Activated naive CD4-positive, alpha-beta T cell treated with anti-CD3 and anti-CD28 coated beads, Interleukin-2, amount 50 U/mL, for 24 hours (primary cell): ENCODE data around the gene TMEM8B.

Experiments used
- H3K27ac Mint-ChIP-seq: one replicate; pipeline ENCODE4 v1.8.0; 2021; ENCODE audit warnings: mild to moderate bottlenecking, mixed read lengths
- H3K27me3 Mint-ChIP-seq: one replicate; pipeline ENCODE4 v1.8.0; 2021; ENCODE audit warnings: mixed read lengths
- H3K36me3 Mint-ChIP-seq: one replicate; pipeline ENCODE4 v1.8.0; 2021; ENCODE audit warnings: mixed read lengths
- H3K4me1 Mint-ChIP-seq: one replicate; pipeline ENCODE4 v1.8.0; 2021; ENCODE audit warnings: mixed read lengths
- H3K4me3 Mint-ChIP-seq: one replicate; pipeline ENCODE4 v1.8.0; 2021; ENCODE audit warnings: mild to moderate bottlenecking, mixed read lengths
- H3K9me3 Mint-ChIP-seq: one replicate; pipeline ENCODE4 v1.8.0; 2021; ENCODE audit warnings: mixed read lengths

TMEM8B gene, protein sequence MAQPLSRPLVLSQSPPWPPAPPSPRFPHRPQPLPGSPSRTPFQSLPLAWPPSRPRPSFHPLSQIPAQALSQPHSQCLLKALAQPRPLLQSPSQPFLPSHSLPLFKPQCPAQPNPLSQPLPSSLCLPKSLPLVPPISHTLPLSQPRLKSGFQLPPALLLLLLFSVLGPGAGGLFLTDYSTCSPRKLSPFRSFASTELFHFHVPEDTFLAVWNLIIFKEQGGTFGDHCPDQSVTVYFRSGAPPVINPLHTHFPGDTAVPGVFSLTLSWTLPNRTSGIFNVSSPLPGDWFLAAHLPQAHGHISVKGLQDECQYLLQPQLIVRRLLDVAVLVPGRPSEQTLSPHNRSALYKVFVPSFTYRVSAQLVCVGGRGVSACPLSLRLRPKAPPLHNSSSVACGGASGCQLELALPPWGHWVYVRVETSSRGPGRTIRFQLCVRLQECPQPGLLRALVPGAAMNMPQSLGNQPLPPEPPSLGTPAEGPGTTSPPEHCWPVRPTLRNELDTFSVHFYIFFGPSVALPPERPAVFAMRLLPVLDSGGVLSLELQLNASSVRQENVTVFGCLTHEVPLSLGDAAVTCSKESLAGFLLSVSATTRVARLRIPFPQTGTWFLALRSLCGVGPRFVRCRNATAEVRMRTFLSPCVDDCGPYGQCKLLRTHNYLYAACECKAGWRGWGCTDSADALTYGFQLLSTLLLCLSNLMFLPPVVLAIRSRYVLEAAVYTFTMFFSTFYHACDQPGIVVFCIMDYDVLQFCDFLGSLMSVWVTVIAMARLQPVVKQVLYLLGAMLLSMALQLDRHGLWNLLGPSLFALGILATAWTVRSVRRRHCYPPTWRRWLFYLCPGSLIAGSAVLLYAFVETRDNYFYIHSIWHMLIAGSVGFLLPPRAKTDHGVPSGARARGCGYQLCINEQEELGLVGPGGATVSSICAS

DNA sequence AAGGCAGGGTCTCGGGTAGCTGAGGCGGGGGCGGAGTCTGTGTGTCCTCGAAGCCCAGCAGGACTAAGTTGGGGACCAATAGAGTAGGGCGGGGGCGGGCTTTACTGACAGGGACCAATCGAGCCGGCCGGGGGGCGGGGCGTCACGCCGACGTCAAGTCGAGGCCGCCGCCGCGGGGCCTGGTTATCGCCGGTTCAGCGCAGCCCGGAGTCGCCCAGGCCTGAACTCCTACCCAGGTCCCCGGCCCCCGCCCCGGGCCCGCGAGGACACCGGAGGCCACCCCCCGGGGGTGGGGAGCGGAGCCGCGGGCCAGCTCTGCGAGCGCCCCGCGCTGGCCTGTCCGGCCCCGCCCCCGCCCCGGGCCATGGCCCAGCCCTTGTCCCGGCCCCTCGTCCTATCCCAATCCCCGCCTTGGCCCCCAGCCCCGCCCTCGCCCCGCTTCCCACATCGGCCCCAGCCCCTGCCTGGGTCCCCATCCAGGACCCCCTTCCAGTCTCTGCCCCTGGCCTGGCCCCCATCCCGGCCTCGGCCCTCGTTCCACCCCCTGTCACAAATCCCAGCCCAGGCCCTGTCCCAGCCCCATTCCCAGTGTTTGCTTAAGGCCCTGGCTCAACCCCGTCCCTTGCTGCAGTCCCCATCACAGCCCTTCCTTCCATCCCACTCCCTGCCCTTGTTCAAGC, at the start of gene TMEM8B:
TSS of gene TMEM8B (plus strand) at position 145 of the 680 bp plus-strand sequence. CDS start at position 365, 220 bp downstream.
- peak within 1 kb of the TSS; percentile 85 for H3K27ac Mint-ChIP-seq
- no peaks in the 10 kb centered on the region for H3K36me3 Mint-ChIP-seq
- H3K4me1 Mint-ChIP-seq, result peaks cover 35% of the 10 kb centered on the region
- H3K9me3 Mint-ChIP-seq, result no peaks in the 10 kb centered on the region
- peak within 1 kb of the TSS; percentile 92 for H3K4me3 Mint-ChIP-seq
- H3K27me3 Mint-ChIP-seq, result no peaks in the 10 kb centered on the region

DNA sequence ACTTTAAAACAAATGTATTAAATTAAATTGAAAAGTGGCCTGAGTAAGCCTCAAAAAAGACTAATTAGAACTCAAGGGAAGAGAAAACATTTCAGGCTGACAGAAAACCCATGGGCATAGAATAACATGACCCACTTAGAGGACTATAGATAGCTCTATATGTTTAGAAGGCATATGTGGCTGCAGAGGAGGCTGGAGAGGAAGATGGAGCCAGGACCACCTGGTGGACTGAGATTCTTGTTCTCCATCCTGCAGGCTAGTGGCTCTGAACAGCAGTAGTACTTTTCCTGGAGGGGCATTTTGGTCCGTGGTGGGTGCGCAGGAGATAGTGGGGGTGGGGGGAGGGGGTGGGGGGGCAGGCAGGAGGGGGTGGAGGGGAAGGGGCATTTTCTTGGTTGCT, 48.0 kb upstream of the TMEM8B start:
- Mint-ChIP-seq H3K9me3 (no peaks in the 10 kb centered on the region), H3K36me3 (peaks cover 8% of the 10 kb centered on the region), H3K4me1 (no peaks in the 10 kb centered on the region), H3K27ac (no peak overlapping the region), H3K4me3 (no peak overlapping the region), H3K27me3 (no peaks in the 10 kb centered on the region)

DNA sequence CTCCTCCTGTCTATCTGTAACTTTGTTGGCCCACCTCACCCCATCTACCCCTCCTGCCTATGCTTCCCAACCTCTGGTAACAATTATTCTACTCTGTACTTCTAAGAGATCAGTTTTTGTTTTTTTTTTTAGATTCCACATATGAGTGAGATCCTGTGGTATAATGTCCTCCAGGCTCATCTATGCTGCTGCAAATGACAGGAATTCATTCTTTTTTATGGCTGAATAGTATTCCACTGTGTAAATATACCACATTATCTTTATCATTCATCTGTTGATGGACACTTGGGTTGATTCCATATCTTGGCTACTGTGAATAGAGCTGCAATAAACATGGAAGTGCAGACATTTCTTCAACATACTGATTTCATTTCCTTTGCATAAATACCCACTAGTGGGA, 45.6 kb upstream of the TMEM8B start:
- H3K4me1 Mint-ChIP-seq, result no peaks in the 10 kb centered on the region
- H3K27ac Mint-ChIP-seq, result no peak overlapping the region
- no peak overlapping the region for H3K4me3 Mint-ChIP-seq
- H3K9me3 Mint-ChIP-seq, result no peaks in the 10 kb centered on the region
- H3K27me3 Mint-ChIP-seq, result no peaks in the 10 kb centered on the region
- peaks cover 11% of the 10 kb centered on the region for H3K36me3 Mint-ChIP-seq

DNA sequence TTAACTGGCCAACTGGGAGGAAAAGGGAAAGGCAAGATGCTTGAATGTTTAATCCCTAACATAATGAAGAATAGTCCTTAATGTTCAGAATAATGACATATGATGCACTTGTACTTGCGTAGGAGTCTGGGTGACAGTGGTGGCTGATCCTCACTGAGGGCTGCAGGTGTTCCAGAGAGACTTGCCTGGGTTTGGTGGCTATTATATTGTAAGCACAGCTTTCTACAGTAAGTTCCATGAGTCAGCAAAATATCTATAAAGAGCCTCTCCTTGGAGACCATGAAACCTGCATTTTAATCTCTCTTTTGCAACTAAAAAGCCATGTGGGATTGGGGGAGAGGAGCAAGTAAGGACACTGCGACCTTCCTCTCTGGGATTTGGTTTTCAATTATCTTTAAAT, 39.5 kb upstream of the TMEM8B start:
- Mint-ChIP-seq H3K4me1 (peaks cover 16% of the 10 kb centered on the region), H3K4me3 (no peak overlapping the region), H3K27me3 (no peaks in the 10 kb centered on the region), H3K27ac (no peak overlapping the region), H3K36me3 (peaks cover 6% of the 10 kb centered on the region), H3K9me3 (no peaks in the 10 kb centered on the region)

DNA sequence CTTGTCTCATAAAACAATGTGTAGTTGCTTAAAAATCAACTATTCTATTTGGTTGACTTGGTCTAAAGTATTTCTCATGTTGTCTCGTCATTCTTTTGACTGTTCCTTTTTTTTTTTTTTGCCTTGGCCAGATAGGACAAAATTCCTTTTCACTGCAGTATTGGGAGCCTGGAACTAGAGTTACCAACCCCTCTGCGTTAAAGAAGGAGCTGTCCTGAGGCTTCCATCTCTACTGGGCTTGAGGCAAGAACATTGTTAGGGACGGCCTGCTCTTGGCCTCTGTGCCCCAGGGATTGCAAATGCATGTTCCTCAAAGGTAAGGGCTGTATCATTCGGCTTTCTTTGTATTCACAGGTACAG, 39.0 kb upstream of the TMEM8B start:
- no peaks in the 10 kb centered on the region for H3K27me3 Mint-ChIP-seq
- peaks cover 17% of the 10 kb centered on the region for H3K4me1 Mint-ChIP-seq
- no peak overlapping the region for H3K4me3 Mint-ChIP-seq
- no peaks in the 10 kb centered on the region for H3K9me3 Mint-ChIP-seq
- H3K27ac Mint-ChIP-seq, result no peak overlapping the region
- H3K36me3 Mint-ChIP-seq, result peaks cover 6% of the 10 kb centered on the region

DNA sequence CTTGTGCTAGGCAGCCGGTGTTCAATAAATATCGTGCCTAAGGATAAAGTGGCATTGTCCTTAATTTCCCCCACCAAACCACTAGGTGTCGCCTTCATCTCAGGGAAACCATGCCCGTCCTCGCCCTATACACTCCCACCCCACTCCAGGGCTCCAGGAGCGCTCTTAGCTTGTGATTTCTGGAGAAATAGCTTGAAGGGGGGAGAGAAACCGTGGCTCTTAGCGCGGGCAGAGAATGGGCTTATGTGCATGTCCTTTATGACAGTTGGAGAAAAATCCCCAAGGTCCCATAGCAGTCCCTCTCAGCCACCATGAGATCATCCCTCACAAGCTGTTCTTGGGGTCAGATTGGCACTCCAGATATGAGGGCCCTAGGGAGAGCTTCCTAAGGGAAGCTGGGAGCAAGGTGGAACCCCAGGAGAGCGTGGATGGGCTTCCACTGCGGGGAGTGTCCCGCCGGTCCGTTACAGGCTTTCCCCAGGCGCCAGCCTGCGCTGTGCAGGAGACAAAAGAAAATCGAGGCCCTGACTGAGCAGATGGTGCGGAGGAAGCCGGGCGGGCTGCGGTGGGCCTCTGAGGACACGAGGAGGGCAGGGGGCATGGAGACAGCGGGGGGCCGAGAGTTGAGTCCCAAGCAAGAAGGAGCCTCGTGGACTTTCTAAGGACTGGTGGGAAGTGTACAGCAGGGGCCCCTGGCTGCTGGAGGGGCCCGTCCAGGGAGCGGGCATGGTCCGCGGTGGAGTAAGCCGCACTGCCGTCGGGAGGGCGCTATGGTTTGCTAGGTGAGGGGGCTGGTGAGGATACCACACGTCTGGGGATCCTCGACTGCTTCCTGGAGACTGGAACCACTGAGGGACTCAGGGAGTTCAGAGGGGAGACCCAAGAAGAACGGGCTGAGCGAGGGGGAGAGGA, 38.4 kb upstream of the TMEM8B start:
- Mint-ChIP-seq H3K4me1 (peaks cover 17% of the 10 kb centered on the region), H3K27me3 (no peaks in the 10 kb centered on the region), H3K4me3 (no peak overlapping the region), H3K9me3 (no peaks in the 10 kb centered on the region), H3K27ac (no peak overlapping the region), H3K36me3 (peaks cover 9% of the 10 kb centered on the region)

DNA sequence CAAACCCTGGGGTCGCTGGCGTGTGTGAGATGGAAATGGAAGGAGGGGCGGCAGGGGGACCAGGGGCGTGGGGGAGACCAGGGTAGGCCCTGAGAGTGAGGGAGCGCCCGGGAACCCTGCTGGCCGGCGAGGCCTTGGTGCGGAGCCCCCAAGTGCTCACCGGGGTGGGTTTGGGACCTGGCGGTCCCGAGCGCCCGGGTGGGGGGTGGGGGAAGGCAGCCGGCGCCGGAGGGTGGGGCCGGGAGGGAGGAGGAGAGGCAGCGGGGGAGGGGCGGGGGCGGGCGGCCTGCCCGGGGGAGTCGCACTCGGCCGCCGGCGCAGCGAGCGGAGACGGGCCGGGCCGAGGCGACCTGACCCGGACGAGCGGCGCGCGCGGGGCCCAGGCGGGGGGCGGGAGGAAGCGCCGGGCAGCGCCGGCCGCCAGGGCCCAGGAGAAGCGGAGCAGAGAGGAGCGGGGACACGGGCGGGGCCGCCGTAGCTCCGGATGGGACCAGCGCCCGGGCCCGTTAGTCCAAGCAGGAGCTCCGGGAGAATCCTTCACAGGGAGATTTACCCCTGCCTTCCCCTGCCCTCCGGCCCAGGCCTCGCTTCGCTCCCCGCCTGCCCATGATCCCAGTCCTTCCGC, 37.6 kb upstream of the TMEM8B start, which contains the start of gene NPR2:
TSS of gene NPR2 (plus strand) at position 295 of the 625 bp plus-strand sequence. CDS start 818 bp downstream, outside the sequence.
- peaks cover 17% of the 10 kb centered on the region for H3K4me1 Mint-ChIP-seq
- H3K36me3 Mint-ChIP-seq, result peaks cover 5% of the 10 kb centered on the region
- H3K27me3 Mint-ChIP-seq, result no peaks in the 10 kb centered on the region
- no peak within 1 kb of the TSS for H3K4me3 Mint-ChIP-seq
- no peaks in the 10 kb centered on the region for H3K9me3 Mint-ChIP-seq
- no peak within 1 kb of the TSS for H3K27ac Mint-ChIP-seq

DNA sequence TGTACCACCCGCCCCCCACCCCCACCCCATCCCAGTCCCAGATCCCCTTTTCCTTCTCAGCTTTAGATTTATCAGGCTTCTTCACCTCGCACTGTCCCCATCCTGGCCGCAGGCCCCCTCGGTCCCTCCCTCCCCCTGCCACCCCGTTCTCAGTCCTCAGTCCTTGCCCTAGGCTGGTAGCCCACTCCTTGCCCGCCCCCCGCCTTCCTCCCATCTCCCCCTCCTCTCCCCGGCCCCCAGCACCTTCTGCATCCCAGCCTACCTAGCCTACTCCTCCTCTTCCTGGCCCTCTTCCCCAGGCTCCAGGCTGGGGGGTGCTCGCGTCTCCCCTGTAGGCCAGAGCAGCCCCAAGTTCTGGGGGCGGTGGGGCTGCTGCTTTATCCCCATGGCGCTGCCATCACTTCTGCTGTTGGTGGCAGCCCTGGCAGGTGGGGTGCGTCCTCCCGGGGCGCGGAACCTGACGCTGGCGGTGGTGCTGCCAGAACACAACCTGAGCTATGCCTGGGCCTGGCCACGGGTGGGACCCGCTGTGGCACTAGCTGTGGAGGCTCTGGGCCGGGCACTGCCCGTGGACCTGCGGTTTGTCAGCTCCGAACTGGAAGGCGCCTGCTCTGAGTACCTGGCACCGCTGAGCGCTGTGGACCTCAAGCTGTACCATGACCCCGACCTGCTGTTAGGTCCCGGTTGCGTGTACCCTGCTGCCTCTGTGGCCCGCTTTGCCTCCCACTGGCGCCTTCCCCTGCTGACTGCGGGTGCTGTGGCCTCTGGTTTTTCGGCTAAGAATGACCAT, 36.8 kb upstream of the TMEM8B start:
- Mint-ChIP-seq H3K27ac (no peak overlapping the region), H3K36me3 (peaks cover 5% of the 10 kb centered on the region), H3K4me1 (peaks cover 22% of the 10 kb centered on the region), H3K9me3 (no peaks in the 10 kb centered on the region), H3K4me3 (no peak overlapping the region), H3K27me3 (no peaks in the 10 kb centered on the region)

DNA sequence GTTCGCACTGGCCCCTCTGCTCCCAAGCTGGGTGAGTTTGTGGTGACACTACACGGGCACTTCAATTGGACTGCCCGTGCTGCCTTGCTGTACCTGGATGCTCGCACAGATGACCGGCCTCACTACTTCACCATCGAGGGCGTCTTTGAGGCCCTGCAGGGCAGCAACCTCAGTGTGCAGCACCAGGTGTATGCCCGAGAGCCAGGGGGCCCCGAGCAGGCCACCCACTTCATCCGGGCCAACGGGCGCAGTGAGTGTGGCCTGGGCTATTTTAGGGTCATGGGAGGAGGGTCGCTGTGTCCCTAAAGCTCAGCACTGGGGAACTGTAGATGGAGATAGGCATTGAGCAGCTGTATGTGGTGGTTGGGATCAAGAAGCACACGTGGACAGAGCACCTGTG, 36.2 kb upstream of the TMEM8B start:
- Mint-ChIP-seq H3K36me3 (peaks cover 5% of the 10 kb centered on the region), H3K9me3 (no peaks in the 10 kb centered on the region), H3K4me3 (no peak overlapping the region), H3K27me3 (no peaks in the 10 kb centered on the region), H3K27ac (no peak overlapping the region), H3K4me1 (peaks cover 26% of the 10 kb centered on the region)

DNA sequence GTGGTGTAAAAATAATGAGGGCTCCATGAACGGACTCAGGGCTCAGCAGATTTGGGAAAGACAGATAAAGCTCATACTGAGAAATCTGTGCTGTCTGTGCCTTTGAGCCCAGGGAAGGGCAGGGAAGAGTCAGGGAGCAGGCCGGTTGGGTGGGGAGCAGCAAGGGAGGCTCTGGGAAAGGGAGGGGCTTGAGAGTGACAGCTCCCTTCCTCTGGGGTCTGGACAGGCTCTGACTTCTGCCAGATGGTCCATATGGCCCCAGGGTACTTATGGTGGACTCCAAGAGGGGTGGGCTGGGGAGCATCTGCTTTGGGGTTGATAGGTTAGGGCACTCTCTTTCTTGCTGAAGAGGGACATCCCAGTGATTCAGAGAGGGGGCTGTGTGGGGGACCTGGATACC, 35.6 kb upstream of the TMEM8B start:
- Mint-ChIP-seq H3K9me3 (no peaks in the 10 kb centered on the region), H3K4me3 (no peak overlapping the region), H3K27ac (no peak overlapping the region), H3K27me3 (no peaks in the 10 kb centered on the region), H3K36me3 (peaks cover 5% of the 10 kb centered on the region), H3K4me1 (peaks cover 32% of the 10 kb centered on the region)

DNA sequence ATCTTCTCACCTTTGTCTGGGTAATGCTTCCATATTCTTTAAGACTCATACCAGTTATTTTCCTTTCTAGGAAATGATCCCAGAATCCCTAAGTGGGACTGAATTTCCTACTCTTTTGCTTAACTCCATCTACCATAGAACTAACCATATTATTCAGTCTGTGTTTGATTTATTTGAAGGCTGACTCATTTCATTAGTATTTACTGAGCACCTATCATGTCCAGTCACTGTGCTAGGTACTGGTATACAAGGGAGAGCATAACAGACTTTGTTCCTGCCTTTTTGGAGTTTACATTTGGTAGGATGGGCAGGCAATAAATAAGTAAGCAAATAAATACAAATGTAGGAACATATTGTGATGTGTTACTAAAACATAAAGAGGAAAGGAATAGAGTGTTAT, 33.3 kb upstream of the TMEM8B start:
- Mint-ChIP-seq H3K4me1 (peaks cover 34% of the 10 kb centered on the region), H3K4me3 (no peak overlapping the region), H3K27me3 (no peaks in the 10 kb centered on the region), H3K36me3 (peaks cover 6% of the 10 kb centered on the region), H3K27ac (no peak overlapping the region), H3K9me3 (no peaks in the 10 kb centered on the region)

DNA sequence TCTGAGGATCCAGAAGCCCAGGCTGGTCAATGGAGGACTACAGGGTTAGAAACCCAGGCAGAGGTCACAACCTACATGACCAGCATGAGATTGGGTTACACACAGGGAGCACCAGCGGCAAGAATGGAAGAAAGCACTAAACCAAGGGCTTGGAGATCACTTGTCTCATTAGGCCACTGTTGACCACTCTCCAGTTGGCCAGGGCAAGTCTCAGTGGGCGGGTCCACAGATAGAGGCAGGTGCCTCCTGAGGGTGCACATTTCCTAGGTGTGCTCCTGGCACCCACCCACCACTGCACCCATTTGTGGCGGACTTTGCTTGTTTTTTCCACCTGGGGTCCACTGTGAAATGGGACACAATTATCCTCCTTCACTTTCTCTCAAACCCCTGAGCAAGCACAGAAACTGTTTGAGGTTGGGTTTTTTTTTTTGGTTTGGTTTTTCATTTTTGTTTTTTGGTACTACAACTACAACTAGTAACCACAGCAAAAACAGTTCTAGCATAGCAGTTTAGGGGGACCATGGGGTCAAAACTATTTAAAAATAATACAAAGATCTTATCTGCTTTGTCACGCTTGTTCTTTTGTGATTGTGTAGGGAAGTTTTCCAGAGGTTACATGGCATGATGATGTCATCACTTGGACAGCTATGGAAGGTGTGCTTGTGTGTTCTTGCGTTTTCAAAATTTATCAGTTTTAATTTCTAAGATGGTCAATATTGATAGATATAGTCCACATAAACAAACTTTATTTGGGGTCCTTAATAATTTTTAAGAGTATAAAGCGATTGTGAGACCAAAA, 31.5 kb upstream of the TMEM8B start:
- Mint-ChIP-seq H3K9me3 (no peaks in the 10 kb centered on the region), H3K27me3 (no peaks in the 10 kb centered on the region), H3K4me3 (no peak overlapping the region), H3K36me3 (peaks cover 12% of the 10 kb centered on the region), H3K4me1 (peaks cover 34% of the 10 kb centered on the region), H3K27ac (peak overlapping the region; percentile 82)

DNA sequence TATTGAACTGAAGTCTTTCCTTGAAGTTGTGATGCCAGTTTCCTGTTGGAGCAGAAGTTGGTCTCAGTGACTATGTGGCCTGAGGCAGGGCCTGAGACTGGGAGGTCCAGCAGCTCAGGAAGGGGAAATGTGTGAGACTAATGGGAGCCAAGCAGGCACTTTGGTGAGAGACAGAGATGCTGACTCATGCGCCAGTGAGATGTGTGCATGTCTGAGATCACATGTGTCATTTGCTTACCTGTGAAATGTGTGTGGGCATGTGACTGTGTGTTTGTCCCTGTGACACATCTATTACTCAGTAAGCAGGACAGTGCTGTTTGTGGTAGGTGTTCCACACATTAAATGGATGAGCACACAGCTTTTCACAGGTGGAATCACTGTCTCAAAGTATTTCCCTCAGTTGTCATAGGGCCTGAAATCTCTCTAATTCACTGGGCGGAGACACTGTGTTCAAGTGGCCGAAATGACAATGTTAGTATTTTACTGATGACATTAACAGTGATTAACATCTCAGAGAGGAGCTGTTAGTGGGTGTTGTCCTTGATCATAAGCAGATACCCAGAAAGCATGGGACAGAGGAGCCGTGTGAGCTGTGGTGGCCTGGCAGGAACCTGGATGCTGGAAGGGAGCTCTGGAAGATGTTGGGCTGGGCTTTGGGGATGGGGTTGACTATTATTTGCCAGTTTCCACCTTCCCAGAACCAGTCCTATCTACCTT, 30.2 kb upstream of the TMEM8B start:
- no peak overlapping the region for H3K4me3 Mint-ChIP-seq
- peak overlapping the region; percentile 96 for H3K27ac Mint-ChIP-seq
- H3K4me1 Mint-ChIP-seq, result peaks cover 29% of the 10 kb centered on the region
- H3K9me3 Mint-ChIP-seq, result no peaks in the 10 kb centered on the region
- H3K36me3 Mint-ChIP-seq, result peaks cover 12% of the 10 kb centered on the region
- no peaks in the 10 kb centered on the region for H3K27me3 Mint-ChIP-seq
